ENCODE measurements around the gene SIL1. TPM values are rescaled to one million over a fixed set of nuclear protein-coding genes. Genes with fewer than 3 reads are reported as not detected.

SIL1 gene
- total and polyA plus RNA-seq, 2 of the 8 experiments (the other 6 are each of a cell fraction or from before 2014, with no cell fraction given), result 8.3 to 12.8 TPM

DNA sequence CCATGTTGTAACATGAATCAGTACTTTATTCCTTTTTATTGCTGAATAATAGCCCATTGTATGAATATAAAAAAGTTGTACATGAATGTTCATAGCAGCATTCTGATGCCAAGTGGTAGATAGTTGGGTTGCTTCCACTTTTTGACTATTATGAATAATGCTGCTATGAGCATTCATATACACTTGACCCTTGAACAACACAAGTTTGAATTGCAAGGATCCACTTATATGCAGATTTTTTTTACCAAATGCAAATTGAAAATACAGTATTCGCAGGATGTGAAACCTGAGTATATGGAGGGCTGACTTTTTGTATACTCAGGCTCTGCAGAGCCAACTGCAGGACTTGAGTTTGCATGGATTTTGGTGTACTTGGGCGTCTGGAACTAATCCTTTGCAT is 14.7 kb upstream of the SIL1 start:
- Histone ChIP-seq H3K4me2 (ENCODE audit: insufficient read depth in 1 of 2, low read depth in 2 of 2, low read length in 2 of 2) (no peak overlapping the region), H3K56ac (replicated peaks; ENCODE audit: insufficient read length, low read depth, low read length) (no peak overlapping the region), H2BK12ac (ENCODE audit: low read depth, low read length) (no peak overlapping the region), H2BK120ac (replicated peaks; ENCODE audit: low read depth, low read length) (no peak overlapping the region), H3K27me3 (replicated peaks in 1 of 4; ENCODE audit: control insufficient read depth in 3 of 4, extremely low read depth in 1 of 4, insufficient read depth in 3 of 4, low read length in 3 of 4) (no peaks in the 10 kb centered on the region), H3K4me1 (replicated peaks in 1 of 4; ENCODE audit: control insufficient read depth in 3 of 4, insufficient read depth in 4 of 4, low read length in 3 of 4) (peaks cover 0 to 10% (median 2%) of the 10 kb centered on the region in 4 experiments; a peak in 2 of 7 replicates), H3K4me3 (ENCODE audit: extremely low read depth in 1 of 4, insufficient read depth in 2 of 4, low read depth in 3 of 4, low read length in 4 of 4) (no peak overlapping the region), H3K4ac (replicated peaks; ENCODE audit: insufficient read length, low read depth, low read length) (no peak overlapping the region), H2AK5ac (ENCODE audit: low read depth, low read length) (no peak overlapping the region), H4K91ac (replicated peaks; ENCODE audit: insufficient read length, low read length) (no peak overlapping the region), H2AFZ (ENCODE audit: low read length) (no peak overlapping the region), H3K18ac (ENCODE audit: extremely low read depth, low read length) (no peak overlapping the region), H3K14ac (ENCODE audit: insufficient read length) (no peak overlapping the region), H3K23me2 (ENCODE audit: low read depth, low read length) (no peaks in the 10 kb centered on the region), H4K8ac (ENCODE audit: extremely low read depth, insufficient read depth, low read length) (no peak overlapping the region), H3K9me3 (ENCODE audit: insufficient read depth in 2 of 2, low read depth in 1 of 2, low read length in 1 of 2) (no peaks in the 10 kb centered on the region; a peak in 1 of 4 replicates), H4K20me1 (replicated peaks in 1 of 2; ENCODE audit: control insufficient read depth in 1 of 2, insufficient read depth in 2 of 2, low read length in 2 of 2) (no peaks in the 10 kb centered on the region), H3K79me2 (ENCODE audit: control insufficient read depth in 1 of 2, insufficient read depth in 2 of 2, low read length in 2 of 2) (no peaks in the 10 kb centered on the region), H3K79me1 (ENCODE audit: low read depth, low read length) (no peaks in the 10 kb centered on the region), H2BK15ac (ENCODE audit: low read length) (no peak overlapping the region), H4K5ac (ENCODE audit: insufficient read length, low read depth, low read length) (no peak overlapping the region), H3K27ac (ENCODE audit: low read depth, low read length) (no peak overlapping the region), H3K9ac (replicated peaks in 1 of 4; ENCODE audit: extremely low read depth in 1 of 4, low read depth in 3 of 4, low read length in 3 of 4) (no peak overlapping the region), H3K23ac (ENCODE audit: insufficient read length) (no peak overlapping the region), H2BK20ac (ENCODE audit: low read length) (no peak overlapping the region), H3K36me3 (ENCODE audit: control insufficient read depth in 2 of 4, insufficient read depth in 4 of 4, low read length in 3 of 4) (no peaks in the 10 kb centered on the region), H2BK5ac (ENCODE audit: low read depth, low read length) (no peak overlapping the region)
- ChIA-PET CTCF (ENCODE audit: partially characterized antibody) (no interaction called here), POLR2A (ENCODE audit: partially characterized antibody) (no interaction called here)
- WGBS, 2 experiments (ENCODE audit: extremely low coverage in 1 of 2, insufficient coverage in 1 of 2, insufficient read length in 1 of 2, insufficient replicate concordance in 2 of 2, low coverage in 1 of 2, low lambda C conversion rate in 2 of 2, missing lambda C conversion rate in 1 of 2), result 93% methylated on average over 2 of the region's 2 CpGs; no CpG with 5 or more reads in 1 of the 2 experiments
- TF ChIP-seq CTCF (IDR thresholded peaks at IDR 0.05; ENCODE audit: control extremely low read depth in 1 of 3, insufficient read depth in 1 of 3, low read depth in 1 of 3, low read length in 3 of 3) (no peak), BRCA1 (IDR thresholded peaks at IDR 0.05; ENCODE audit: low read depth, low read length) (no peak), EGR1 (IDR thresholded peaks at IDR 0.05; ENCODE audit: borderline replicate concordance, low read depth, low read length) (no peak), GABPA (IDR thresholded peaks at IDR 0.05; ENCODE audit: borderline replicate concordance, insufficient read depth, low read length) (no peak), HDAC6 (IDR thresholded peaks at IDR 0.05; ENCODE audit: low read depth, low read length) (no peak), BACH1 (IDR thresholded peaks at IDR 0.05; ENCODE audit: low read length) (no peak), SRF (IDR thresholded peaks at IDR 0.05; ENCODE audit: low read depth, low read length) (no peak), SIRT6 (IDR thresholded peaks at IDR 0.05; ENCODE audit: low read length) (no peak), TCF12 (IDR thresholded peaks at IDR 0.05; ENCODE audit: low read depth, low read length) (no peak), JUN (IDR thresholded peaks at IDR 0.05; ENCODE audit: low read depth, low read length) (no peak), TAF1 (IDR thresholded peaks at IDR 0.05; ENCODE audit: low read depth, low read length) (no peak), RFX5 (IDR thresholded peaks at IDR 0.05; ENCODE audit: borderline replicate concordance, low read depth, low read length) (no peak), PHF8 (conservative IDR thresholded peaks at IDR 0.05; ENCODE audit: low read depth, low read length) (no peak)
- no peak for DNase-seq (ENCODE audit: low read depth in 1 of 2, low spot score in 2 of 2)
- no peak for FAIRE-seq
